HuH-7 (cell line): ENCODE measurements around the gene ZBTB7C.
A peak's percentile ranks its signal among the peaks of the same experiment; 100 is the strongest.

ENCODE experiments used
- DNase-seq: peaks from one replicate; pipeline ENCODE4 v3.0.0; 2011; ENCODE audit warnings: low spot score

The ZBTB7C gene

GRCh38 chr18:48418539-48419276, 9.5 kb upstream of the ZBTB7C start:
- DNase-seq, result no peak

GRCh38 chr18:48417985-48418384, 8.8 kb upstream of the ZBTB7C start:
- no peak for DNase-seq

GRCh38 chr18:48413342-48413741, 4.2 kb upstream of the ZBTB7C start:
- DNase-seq, result no peak

- DNase-seq, result peak; percentile 40
Observed at GRCh38 chr18:48412339-48412929, 3.3 kb upstream of the ZBTB7C start.

- peak; percentile 81 for DNase-seq
Observed at GRCh38 chr18:48410095-48410920, 1.1 kb upstream of the ZBTB7C start.

- peak; percentile 12 for DNase-seq
Observed at GRCh38 chr18:48409591-48410094, 460 bp upstream of the ZBTB7C start.

GRCh38 chr18:48408111-48408726, 964 bp downstream of the ZBTB7C start:
- DNase-seq, result no peak

- DNase-seq, result no peak
Observed at GRCh38 chr18:48407358-48407757, 1.8 kb downstream of the ZBTB7C start.

GRCh38 chr18:48405978-48406377, 3.2 kb downstream of the ZBTB7C start:
- no peak for DNase-seq

- DNase-seq, result no peak
Observed at GRCh38 chr18:48404716-48405507, 4.3 kb downstream of the ZBTB7C start.

- no peak for DNase-seq
Observed at GRCh38 chr18:48402953-48403352, 6.2 kb downstream of the ZBTB7C start.

- no peak for DNase-seq
Observed at GRCh38 chr18:48399303-48400075, 9.7 kb downstream of the ZBTB7C start.

GRCh38 chr18:48398074-48398473, 11.1 kb downstream of the ZBTB7C start:
- no peak for DNase-seq

GRCh38 chr18:48397021-48397420, 12.2 kb downstream of the ZBTB7C start:
- no peak for DNase-seq

- no peak for DNase-seq
Observed at GRCh38 chr18:48396561-48396960, 12.6 kb downstream of the ZBTB7C start.

GRCh38 chr18:48395646-48396045, 13.5 kb downstream of the ZBTB7C start:
- no peak for DNase-seq

- DNase-seq, result no peak
Observed at GRCh38 chr18:48394176-48394575, 15.0 kb downstream of the ZBTB7C start.

GRCh38 chr18:48393776-48394175, 15.4 kb downstream of the ZBTB7C start:
- no peak for DNase-seq

GRCh38 chr18:48393170-48393569, 16.0 kb downstream of the ZBTB7C start:
- DNase-seq, result no peak

- no peak for DNase-seq
Observed at GRCh38 chr18:48392268-48392667, 16.9 kb downstream of the ZBTB7C start.

GRCh38 chr18:48391868-48392267, 17.3 kb downstream of the ZBTB7C start:
- no peak for DNase-seq
